Endodermal cell (in vitro differentiated cells): Measurements from ENCODE around the gene ANKRD40. TPM values are rescaled to one million over a fixed set of nuclear protein-coding genes. Genes with fewer than 3 reads are reported as not detected.
A peak's percentile ranks its signal among the peaks of the same experiment; 100 is the strongest.

Experiments
- DNase-seq: peaks from one replicate; pipeline ENCODE4 v3.0.0-alpha.2; 2017
- H3K27ac ChIP-seq: 2 replicates; pipeline ENCODE4 v1.5.1; 2013; ENCODE audit warnings: mild to moderate bottlenecking, low read depth, low read length, moderate library complexity
- H3K27me3 ChIP-seq: 2 replicates; pipeline ENCODE4 v1.6.1; 2013; ENCODE audit warnings: mild to moderate bottlenecking, low read length, moderate library complexity; ENCODE audit not compliant: insufficient read depth, control insufficient read depth, poor library complexity, severe bottlenecking
- H3K36me3 ChIP-seq: 2 replicates; pipeline ENCODE4 v1.7.0; 2013; ENCODE audit warnings: mild to moderate bottlenecking, low read length, moderate library complexity; ENCODE audit not compliant: control insufficient read depth, insufficient read depth
- H3K4me1 ChIP-seq: one replicate; pipeline ENCODE4 v1.7.0; 2013; ENCODE audit warnings: low read length; ENCODE audit not compliant: control insufficient read depth, insufficient read depth
- H3K4me3 ChIP-seq: 2 replicates; pipeline ENCODE4 v1.5.1; 2013; ENCODE audit warnings: mild to moderate bottlenecking, low read length, moderate library complexity
- H3K9ac ChIP-seq: 2 replicates; pipeline ENCODE4 v1.6.1; 2013; ENCODE audit warnings: mild to moderate bottlenecking, low read length, moderate library complexity; ENCODE audit not compliant: poor library complexity, severe bottlenecking; ENCODE audit errors: extremely low read depth
- H3K9me3 ChIP-seq: 2 replicates; pipeline ENCODE4 v1.6.1; 2013; ENCODE audit warnings: mild to moderate bottlenecking, low read length, moderate library complexity; ENCODE audit not compliant: control insufficient read depth
- H3K27ac Mint-ChIP-seq: 2 replicates; pipeline ENCODE4 v1.8.0; 2020; ENCODE audit warnings: mixed read lengths
- H3K27me3 Mint-ChIP-seq: 2 replicates; pipeline ENCODE4 v1.8.0; 2021; ENCODE audit warnings: mild to moderate bottlenecking, mixed read lengths; ENCODE audit not compliant: insufficient read depth
- H3K36me3 Mint-ChIP-seq: 2 replicates; pipeline ENCODE4 v1.8.0; 2020; ENCODE audit warnings: low read depth, mixed read lengths
- H3K4me1 Mint-ChIP-seq: 2 replicates; pipeline ENCODE4 v1.8.0; 2020; ENCODE audit warnings: mixed read lengths
- H3K4me3 Mint-ChIP-seq: 2 replicates; pipeline ENCODE4 v1.8.0; 2020; ENCODE audit warnings: mild to moderate bottlenecking, moderate library complexity, mixed read lengths
- H3K9me3 Mint-ChIP-seq: 2 replicates; pipeline ENCODE4 v1.8.0; 2020; ENCODE audit warnings: mild to moderate bottlenecking, mixed read lengths
- CTCF ChIP-seq: fragments of 200-600 bp; sonication (generic); conservative IDR thresholded peaks from 2 replicates; pipeline ENCODE4 v1.5.0; 2021; ENCODE audit warnings: antibody characterized with exemption, mild to moderate bottlenecking
- WGBS, 2 experiments: methylation state at CpG; one replicate each; pipeline versions ENCODE4 v1.1.5 to v1.1.7; 2013; ENCODE audit warnings: missing lambda C conversion rate in 2 of 2, mixed read lengths in 1 of 2; ENCODE audit not compliant: insufficient coverage in 1 of 2, insufficient read length in 1 of 2; 5-methylcytosine and 5-hydroxymethylcytosine counted together
- total RNA-seq, 2 donors: library from RNA; stranded (reverse); fragmentation: NEBNext Ultra II Directional in 1 of 2; extraction: Animal tissue kit (Norgen Biotek cat#: 25700) in 1 of 2; gene quantifications; 2 replicates in 1 of 2; 3 replicates in 1 of 2; pipeline ENCODE4 v1.2.1, GENCODE V29; 2021

Gene ANKRD40
- total RNA-seq, 2 donors from 2014 or later, result 44.9 to 60.3 TPM

DNA sequence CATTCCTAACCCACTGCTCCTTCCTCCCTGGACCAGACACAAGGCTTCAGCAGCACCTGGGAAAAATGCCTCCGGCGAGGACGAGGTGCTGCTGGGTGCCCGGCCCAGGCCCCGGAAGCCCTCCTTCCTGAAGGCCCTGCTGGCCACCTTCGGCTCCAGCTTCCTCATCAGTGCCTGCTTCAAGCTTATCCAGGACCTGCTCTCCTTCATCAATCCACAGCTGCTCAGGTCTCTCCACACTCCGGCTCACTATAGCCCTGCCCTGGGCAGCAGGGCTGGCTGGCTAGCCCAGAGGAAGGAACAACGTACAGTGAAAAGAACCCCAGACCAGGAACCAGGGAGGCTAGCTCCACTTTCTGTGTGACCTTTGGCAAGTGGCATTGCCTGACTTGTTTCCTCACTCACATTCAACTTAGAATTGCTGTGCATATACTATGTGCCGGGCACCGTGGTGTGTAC lies 46.8 kb downstream of the ANKRD40 start:
- Histone ChIP-seq H3K36me3 (no peaks in the 10 kb centered on the region), H3K27ac (no peak overlapping the region), H3K4me3 (no peak overlapping the region), H3K9me3 (no peaks in the 10 kb centered on the region), H3K9ac (no peak overlapping the region), H3K27me3 (no peaks in the 10 kb centered on the region), H3K4me1 (peaks cover 6% of the 10 kb centered on the region)
- TF ChIP-seq CTCF, result no peak
- H3K9me3 Mint-ChIP-seq, result no peaks in the 10 kb centered on the region
- peaks cover 2% of the 10 kb centered on the region for H3K27me3 Mint-ChIP-seq
- H3K27ac Mint-ChIP-seq, result peak overlapping the region; percentile 60
- 89 to 91% methylated on average over 6 to 10 of the region's 10 CpGs for WGBS, 2 experiments
- H3K4me3 Mint-ChIP-seq, result no peak overlapping the region
- H3K4me1 Mint-ChIP-seq, result peaks cover 29% of the 10 kb centered on the region
- H3K36me3 Mint-ChIP-seq, result no peaks in the 10 kb centered on the region
- DNase-seq, result no peak

- H3K4me1 Mint-ChIP-seq, result peaks cover 27% of the 10 kb centered on the region
- DNase-seq, result peak; percentile 72
- Histone ChIP-seq H3K27ac (no peak overlapping the region), H3K36me3 (no peaks in the 10 kb centered on the region), H3K4me3 (no peak overlapping the region), H3K4me1 (peaks cover 6% of the 10 kb centered on the region), H3K27me3 (no peaks in the 10 kb centered on the region), H3K9ac (no peak overlapping the region), H3K9me3 (no peaks in the 10 kb centered on the region)
- peaks cover 2% of the 10 kb centered on the region for H3K27me3 Mint-ChIP-seq
- no peak overlapping the region for H3K4me3 Mint-ChIP-seq
- no peak for TF ChIP-seq CTCF
- no peaks in the 10 kb centered on the region for H3K36me3 Mint-ChIP-seq
- H3K9me3 Mint-ChIP-seq, result no peaks in the 10 kb centered on the region
- 86 to 89% methylated on average over 7 to 11 of the region's 11 CpGs for WGBS, 2 experiments
- H3K27ac Mint-ChIP-seq, result peak overlapping the region; percentile 60
These were observed 47.5 kb downstream of the ANKRD40 start for GRCh38 chr17:50660042-50660886.

GRCh38 chr17:50659179-50659578 lies 48.5 kb downstream of the ANKRD40 start:
- H3K4me3 Mint-ChIP-seq, result no peak overlapping the region
- H3K36me3 Mint-ChIP-seq, result no peaks in the 10 kb centered on the region
- no peaks in the 10 kb centered on the region for H3K27me3 ChIP-seq
- WGBS, 2 experiments, result 89 to 90% methylated on average over 5 to 10 of the region's 10 CpGs
- no peaks in the 10 kb centered on the region for H3K36me3 ChIP-seq
- peaks cover 2% of the 10 kb centered on the region for H3K27me3 Mint-ChIP-seq
- H3K4me3 ChIP-seq, result no peak overlapping the region
- TF ChIP-seq CTCF, result peak; percentile 36
- H3K4me1 ChIP-seq, result peaks cover 6% of the 10 kb centered on the region
- no peak overlapping the region for H3K27ac ChIP-seq
- H3K9ac ChIP-seq, result no peak overlapping the region
- no peaks in the 10 kb centered on the region for H3K9me3 ChIP-seq
- no peaks in the 10 kb centered on the region for H3K9me3 Mint-ChIP-seq
- no peak overlapping the region for H3K27ac Mint-ChIP-seq
- DNase-seq, result peak; percentile 86
- peaks cover 27% of the 10 kb centered on the region for H3K4me1 Mint-ChIP-seq
